ENCODE data around the gene ANKS1A.
"Not testable (repeated sequence)": the region's sequence is repeated elsewhere in the genome, so short reads cannot be mapped to it uniquely, and the experiment has no call there.

ANKS1A gene

DNA sequence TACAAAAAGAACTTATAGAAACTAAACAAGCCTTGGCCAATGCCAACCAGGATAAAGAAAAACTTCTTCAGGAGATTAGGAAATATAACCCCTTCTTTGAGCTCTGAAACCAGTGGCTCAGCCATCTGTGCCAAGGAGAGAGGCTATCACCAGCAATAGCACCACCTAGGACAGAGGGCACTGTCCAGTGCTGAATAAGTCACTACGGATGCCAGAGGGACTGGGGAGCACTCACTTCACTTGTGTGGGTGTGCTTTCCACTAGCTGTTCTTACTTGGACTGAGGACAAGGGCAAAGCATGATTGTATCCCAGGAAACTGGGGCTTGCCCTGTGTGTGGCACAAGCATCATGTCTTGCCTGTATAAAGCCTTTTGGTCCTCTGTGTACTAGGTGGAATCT is 16.7 kb upstream of the ANKS1A start:
- H3K4me1 Mint-ChIP-seq, result no peaks in the 10 kb centered on the region
- no peak for DNase-seq
- no peak overlapping the region for H3K4me3 Mint-ChIP-seq
- H3K27ac Mint-ChIP-seq, result peak overlapping the region in 1 of 2 donors; percentile 20
- H3K27me3 Mint-ChIP-seq, result no peaks in the 10 kb centered on the region
- no peak for ATAC-seq
- H3K9me3 Mint-ChIP-seq, result no peaks in the 10 kb centered on the region

DNA sequence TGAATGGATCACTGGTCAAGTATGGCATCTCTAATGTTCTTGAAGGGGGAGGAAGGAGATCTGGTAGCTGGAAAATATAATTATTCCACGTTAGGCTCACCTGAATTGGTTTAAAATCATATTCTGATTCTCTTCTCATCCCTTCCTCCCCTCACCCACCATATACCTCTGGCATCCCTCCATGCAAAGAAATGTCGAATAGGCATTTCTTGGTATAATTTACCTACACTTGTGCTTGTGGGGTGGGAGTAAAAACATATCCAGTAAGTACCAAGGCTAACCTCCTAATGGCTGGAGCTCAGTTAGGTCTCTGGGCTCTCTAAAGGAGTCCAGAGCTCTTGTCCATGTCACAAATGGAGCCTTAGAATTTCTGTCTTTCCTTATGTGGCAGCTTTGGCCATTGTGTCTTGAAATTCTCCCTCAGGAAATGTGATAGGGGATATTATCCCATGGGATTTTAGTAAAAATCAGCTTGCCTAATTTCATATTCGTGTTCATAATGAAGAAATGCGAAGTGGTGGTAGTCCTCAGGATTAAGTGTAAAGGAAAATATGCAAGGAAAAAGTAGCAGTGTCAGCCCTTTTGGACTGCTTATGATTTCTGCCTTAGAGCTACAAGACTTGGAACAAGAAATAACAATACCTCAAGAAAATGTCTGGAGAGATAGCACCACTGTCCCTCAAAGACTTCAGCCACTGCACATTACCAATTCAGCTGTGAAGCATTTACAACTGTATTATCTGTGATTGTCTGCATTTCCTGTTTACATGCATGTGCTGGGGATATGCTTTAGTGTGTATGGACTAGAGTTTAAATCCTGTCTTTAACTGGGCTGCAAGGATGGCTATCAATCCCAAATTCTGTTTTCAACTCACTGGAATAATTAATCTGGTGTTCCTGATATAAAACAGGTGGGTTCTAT is 13.5 kb upstream of the ANKS1A start:
- H3K27me3 Mint-ChIP-seq, result no peaks in the 10 kb centered on the region
- ATAC-seq (no peak), DNase-seq (no peak)
- H3K4me3 Mint-ChIP-seq, result no peak overlapping the region
- H3K4me1 Mint-ChIP-seq, result no peaks in the 10 kb centered on the region
- H3K9me3 Mint-ChIP-seq, result no peaks in the 10 kb centered on the region
- H3K27ac Mint-ChIP-seq, result no peak overlapping the region

DNA sequence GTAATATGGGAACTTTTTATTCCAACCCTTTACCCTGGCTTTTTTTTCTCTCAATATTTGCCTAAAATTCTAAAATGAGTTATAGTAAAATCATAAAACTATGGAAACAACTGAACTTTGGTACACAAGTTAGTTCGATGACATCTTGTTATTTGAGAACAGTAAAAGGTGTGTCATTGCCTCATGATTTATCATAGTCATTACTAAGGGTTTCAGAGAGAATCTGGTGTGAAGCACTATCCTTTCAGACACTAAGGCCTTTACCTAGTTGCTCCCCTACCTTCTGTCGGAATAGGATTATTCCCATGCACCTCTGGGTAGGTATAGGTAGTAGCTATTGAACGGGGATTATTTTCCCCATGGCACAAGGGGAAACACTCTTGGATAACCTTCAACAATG is 12.6 kb upstream of the ANKS1A start:
- ATAC-seq (no peak), DNase-seq (no peak)
- H3K9me3 Mint-ChIP-seq, result no peaks in the 10 kb centered on the region
- no peaks in the 10 kb centered on the region for H3K4me1 Mint-ChIP-seq
- no peak overlapping the region for H3K27ac Mint-ChIP-seq
- no peak overlapping the region for H3K4me3 Mint-ChIP-seq
- no peaks in the 10 kb centered on the region for H3K27me3 Mint-ChIP-seq

DNA sequence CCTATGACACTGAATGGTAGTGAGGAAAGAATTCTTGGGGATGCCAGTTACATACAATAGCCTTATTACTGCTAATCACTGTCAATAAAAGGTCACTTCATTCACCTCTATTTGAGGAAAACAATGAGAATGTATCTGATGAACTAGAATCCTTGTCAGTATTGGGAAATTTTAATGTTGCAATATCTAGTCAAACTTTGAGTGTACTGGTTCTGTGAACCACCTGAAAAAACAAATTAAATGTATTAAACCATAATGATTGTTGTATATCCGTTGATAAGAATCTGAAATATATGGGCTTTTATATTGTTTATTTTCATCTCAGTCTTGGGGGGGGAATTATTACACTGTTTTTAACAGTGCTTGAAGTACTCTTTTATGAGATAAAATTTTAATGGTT is 11.8 kb upstream of the ANKS1A start:
- Mint-ChIP-seq H3K27ac (no peak overlapping the region), H3K27me3 (no peaks in the 10 kb centered on the region), H3K9me3 (no peaks in the 10 kb centered on the region), H3K4me1 (no peaks in the 10 kb centered on the region), H3K4me3 (no peak overlapping the region)
- DNase-seq, result no peak
- ATAC-seq, result no peak

DNA sequence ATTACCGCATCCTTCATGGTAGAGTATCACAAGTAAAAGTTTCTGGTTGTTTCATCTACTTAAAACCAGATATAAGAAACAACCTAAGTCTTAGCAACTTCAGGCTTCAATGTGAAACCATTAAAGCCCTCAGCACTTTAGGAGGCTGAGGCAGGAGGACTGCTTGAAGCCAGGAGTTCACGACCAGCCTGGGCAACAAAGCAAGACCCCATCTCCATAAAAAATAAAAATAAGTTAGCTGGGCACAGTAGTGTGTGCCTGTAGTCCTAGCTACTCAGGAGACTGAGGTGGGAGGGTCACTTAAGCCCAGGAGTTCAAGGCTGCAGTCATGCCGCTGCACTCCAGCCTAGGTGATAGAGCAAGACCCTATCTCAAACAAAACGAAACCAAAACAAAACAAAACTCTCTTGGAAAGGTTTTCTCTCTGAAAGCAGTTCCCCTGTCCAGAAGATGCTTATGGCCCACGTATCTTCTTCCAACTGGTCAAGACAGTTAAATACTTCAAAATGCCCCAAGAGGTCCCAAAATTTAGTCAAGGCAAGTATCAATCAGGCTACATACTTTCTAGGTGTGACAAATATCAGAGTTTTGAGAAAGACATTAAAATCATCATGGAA is 11.1 kb upstream of the ANKS1A start:
- Mint-ChIP-seq H3K4me1 (peaks cover 2% of the 10 kb centered on the region), H3K27ac (peak overlapping the region in 1 of 2 donors; percentile 34), H3K4me3 (no peak overlapping the region), H3K27me3 (no peaks in the 10 kb centered on the region), H3K9me3 (no peaks in the 10 kb centered on the region)
- ATAC-seq, result no peak
- DNase-seq, result no peak

DNA sequence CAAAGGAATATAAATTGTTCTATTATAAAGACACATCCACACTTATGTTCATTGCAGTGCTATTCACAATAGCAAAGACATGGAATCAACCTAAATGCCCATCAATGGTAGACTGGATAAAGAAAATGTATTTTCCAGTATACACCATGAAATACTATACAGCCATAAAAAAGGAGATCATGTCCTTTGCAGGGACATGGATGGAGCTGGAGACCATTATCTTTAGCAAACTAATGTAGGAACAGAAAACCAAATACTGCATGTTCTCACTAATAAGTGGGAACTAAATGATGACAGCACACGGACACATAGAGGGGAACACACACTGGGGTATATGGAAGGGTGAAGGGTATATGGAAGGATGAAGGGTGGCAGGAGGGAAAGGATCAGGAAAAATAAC is 5.0 kb upstream of the ANKS1A start:
- peak overlapping the region in 1 of 2 donors; percentile 85 for H3K27ac Mint-ChIP-seq
- ATAC-seq, H3K9me3 Mint-ChIP-seq, H3K27me3 Mint-ChIP-seq, H3K4me3 Mint-ChIP-seq, DNase-seq: not testable (repeated sequence)
- peaks cover 39% of the 10 kb centered on the region for H3K4me1 Mint-ChIP-seq

DNA sequence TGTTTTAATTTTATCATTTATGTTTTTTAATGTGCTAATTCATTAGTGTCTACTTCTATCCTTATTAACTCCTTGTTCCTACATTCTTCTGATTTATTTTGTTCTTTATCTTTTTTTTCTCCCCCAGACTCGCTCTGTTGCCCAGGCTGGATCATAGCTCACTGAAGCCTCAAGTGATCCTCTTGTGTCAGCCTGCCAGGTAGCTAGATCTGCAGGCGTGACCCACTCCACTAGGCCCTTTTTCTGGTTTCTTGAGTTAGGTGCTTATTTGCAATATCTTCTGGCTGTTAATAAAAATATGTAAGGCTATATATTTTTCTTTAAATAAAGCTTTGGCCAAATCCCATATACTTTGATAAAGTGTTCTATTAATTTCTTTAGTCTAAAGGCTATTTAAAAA is 4.1 kb upstream of the ANKS1A start:
- no peaks in the 10 kb centered on the region for H3K27me3 Mint-ChIP-seq
- H3K9me3 Mint-ChIP-seq, result no peaks in the 10 kb centered on the region
- DNase-seq, result no peak
- H3K4me1 Mint-ChIP-seq, result peaks cover 40% of the 10 kb centered on the region
- peak overlapping the region in 1 of 2 donors; percentile 82 for H3K27ac Mint-ChIP-seq
- ATAC-seq, result no peak
- H3K4me3 Mint-ChIP-seq, result no peak overlapping the region

DNA sequence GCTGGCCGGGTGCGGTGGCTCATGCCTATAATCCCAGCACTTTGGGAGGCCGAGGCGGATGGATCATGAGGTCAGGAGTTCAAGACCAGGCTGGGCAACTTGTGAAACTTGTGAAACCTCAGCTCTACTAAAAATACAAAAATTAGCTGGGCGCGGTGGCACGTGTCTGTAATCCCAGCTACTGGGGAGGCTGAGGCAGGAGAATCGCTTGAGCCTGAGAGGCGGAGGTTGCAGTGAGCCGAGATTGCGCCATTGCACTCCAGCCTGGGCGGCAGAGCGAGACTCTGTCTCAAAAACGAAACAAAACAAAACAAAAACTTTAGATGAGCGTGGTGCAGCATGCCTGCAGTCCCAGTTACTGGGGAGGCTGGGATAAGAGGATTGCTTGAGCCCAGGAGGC is 3.2 kb upstream of the ANKS1A start:
- not testable (repeated sequence) for H3K9me3 Mint-ChIP-seq, DNase-seq, ATAC-seq, H3K27me3 Mint-ChIP-seq
- Mint-ChIP-seq H3K4me3 (peak overlapping the region; percentile 9 to 100), H3K27ac (peak overlapping the region in 1 of 2 donors; percentile 82), H3K4me1 (peaks cover 48% of the 10 kb centered on the region)

DNA sequence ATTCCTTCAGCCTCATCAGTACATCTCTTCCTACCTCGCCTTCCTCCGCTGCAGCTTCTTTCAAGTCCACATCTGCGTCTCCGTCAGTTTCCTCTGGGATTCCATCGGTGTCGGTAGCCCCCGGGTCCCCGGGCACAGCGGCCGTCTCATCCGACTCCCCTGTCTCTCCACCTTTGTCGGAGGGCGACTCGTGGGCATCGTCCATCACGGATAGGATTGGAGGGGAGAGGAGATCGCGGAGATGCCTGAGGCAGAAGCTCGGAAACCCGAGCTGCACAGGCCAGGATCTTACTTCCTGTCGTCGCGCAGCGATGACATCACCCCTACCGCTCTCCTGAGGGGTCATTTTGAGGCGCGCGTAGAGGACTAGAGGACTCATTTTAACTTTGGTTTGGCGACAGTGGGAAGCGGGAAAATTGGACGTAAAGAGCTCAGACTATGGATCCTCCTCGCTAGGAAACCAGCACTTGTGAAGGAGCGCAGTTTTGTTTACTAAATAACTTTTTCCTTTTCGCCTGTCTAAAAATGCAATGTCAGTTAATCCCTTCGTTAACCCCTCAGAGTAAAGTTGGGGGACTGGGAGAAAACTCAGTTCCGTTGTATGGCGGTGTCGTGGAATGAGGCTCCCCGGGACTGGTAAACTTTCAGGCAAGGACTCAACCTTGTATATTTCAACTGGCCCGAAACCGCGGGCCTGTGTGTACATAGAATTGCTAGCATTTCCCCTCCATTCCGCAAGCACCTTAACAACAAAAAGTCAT is 1.1 kb upstream of the ANKS1A start, which contains the start of gene TAF11:
Gene TAF11, minus strand, starts transcription at position 290 of the 761 bp plus-strand sequence. Its CDS starts 85 bp downstream, at position 205.
- peak; percentile 80 to 88 for DNase-seq
- Mint-ChIP-seq H3K4me3 (peak within 1 kb of the TSS; percentile 100), H3K27me3 (no peaks in the 10 kb centered on the region), H3K27ac (peak within 1 kb of the TSS; percentile 98 to 99), H3K4me1 (peaks cover 52% of the 10 kb centered on the region), H3K9me3 (no peaks in the 10 kb centered on the region)
- peak; percentile 91 for ATAC-seq

DNA sequence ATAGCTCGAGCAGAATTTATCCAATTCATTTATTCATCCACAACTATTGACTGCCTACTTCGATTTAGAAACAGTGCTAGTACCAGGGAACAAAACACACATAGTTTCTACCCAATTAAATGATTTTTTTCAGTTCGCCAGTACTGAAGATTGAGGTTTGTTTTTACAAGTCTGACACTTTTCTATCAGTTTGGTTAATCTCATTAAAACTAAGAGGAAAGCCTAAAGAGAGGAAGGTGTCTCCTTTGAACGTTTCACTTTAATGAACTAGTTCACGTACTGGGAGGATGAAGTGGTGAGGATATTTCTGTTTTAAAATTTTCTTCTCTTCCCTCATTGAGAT is 570 bp upstream of the ANKS1A start:
- H3K27ac Mint-ChIP-seq, result peak overlapping the region; percentile 98 to 99
- H3K27me3 Mint-ChIP-seq, result no peaks in the 10 kb centered on the region
- ATAC-seq (no peak), DNase-seq (no peak)
- H3K4me1 Mint-ChIP-seq, result peaks cover 47% of the 10 kb centered on the region
- no peaks in the 10 kb centered on the region for H3K9me3 Mint-ChIP-seq
- H3K4me3 Mint-ChIP-seq, result peak overlapping the region; percentile 100

DNA sequence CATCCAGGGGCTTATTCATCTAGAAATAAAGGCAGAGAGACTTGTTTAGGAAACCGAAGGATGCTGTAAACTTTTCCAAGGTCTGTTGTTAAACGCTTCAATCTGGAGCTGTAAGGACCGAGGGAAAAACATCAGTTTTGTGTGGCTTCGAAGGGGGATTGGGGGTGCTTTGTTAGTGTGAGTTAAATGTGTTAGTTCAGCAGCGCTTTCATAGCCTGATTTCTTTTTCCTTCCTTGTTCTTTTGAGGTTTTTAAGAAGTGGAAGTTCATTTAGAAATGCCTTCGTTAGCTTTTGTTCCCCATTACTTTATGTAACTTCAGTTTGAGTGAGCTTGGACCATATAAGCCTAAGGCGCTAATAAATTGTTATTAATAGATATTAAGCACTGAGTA is 1.5 kb downstream of the ANKS1A start:
- H3K9me3 Mint-ChIP-seq, result no peaks in the 10 kb centered on the region
- peak overlapping the region; percentile 100 for H3K4me3 Mint-ChIP-seq
- ATAC-seq (no peak), DNase-seq (no peak)
- no peak overlapping the region for H3K27ac Mint-ChIP-seq
- peaks cover 41% of the 10 kb centered on the region for H3K4me1 Mint-ChIP-seq
- no peaks in the 10 kb centered on the region for H3K27me3 Mint-ChIP-seq

DNA sequence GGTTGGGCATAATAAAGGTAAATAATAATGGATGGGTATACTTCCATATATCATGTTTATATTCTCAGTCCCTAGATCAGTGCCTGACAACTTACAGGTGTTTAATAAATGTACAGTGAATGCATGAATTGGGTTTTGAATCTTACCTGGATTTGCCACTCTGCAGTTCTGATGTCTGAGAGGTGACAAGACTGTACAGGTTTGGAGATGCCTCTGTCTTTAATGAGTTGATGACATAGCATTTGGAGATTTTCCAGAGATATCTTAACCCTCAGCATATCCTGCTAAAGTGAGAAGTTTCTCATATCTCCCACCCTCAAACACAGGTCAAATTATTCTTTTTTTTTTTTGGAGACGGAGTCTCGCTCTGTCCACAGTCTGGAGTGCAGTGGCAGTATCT is 2.2 kb downstream of the ANKS1A start:
- no peak for DNase-seq
- no peak for ATAC-seq
- no peak overlapping the region for H3K27ac Mint-ChIP-seq
- no peaks in the 10 kb centered on the region for H3K9me3 Mint-ChIP-seq
- peaks cover 34% of the 10 kb centered on the region for H3K4me1 Mint-ChIP-seq
- H3K27me3 Mint-ChIP-seq, result no peaks in the 10 kb centered on the region
- no peak overlapping the region for H3K4me3 Mint-ChIP-seq

DNA sequence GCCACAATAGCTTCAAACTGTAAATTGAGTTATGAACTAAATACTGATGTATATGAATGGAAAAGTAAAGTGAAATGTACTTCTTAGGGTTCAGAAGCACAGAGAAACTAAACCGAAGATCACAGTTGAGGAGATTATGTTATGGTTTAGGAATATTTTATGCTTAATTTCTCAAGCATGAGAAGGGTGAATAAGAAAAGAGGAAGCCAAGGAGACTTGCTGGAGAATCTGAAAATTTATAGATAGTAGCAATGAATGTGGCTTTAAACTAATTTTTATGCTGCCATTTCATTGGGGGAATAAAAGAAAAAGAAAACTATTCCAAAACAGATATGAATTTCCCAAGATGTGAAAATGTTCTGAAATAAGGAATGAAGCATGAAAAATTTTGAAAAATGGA is 5.6 kb downstream of the ANKS1A start:
- no peaks in the 10 kb centered on the region for H3K27me3 Mint-ChIP-seq
- H3K4me1 Mint-ChIP-seq, result peaks cover 22% of the 10 kb centered on the region
- no peak overlapping the region for H3K27ac Mint-ChIP-seq
- H3K9me3 Mint-ChIP-seq, result no peaks in the 10 kb centered on the region
- no peak overlapping the region for H3K4me3 Mint-ChIP-seq
- ATAC-seq (no peak), DNase-seq (no peak)

DNA sequence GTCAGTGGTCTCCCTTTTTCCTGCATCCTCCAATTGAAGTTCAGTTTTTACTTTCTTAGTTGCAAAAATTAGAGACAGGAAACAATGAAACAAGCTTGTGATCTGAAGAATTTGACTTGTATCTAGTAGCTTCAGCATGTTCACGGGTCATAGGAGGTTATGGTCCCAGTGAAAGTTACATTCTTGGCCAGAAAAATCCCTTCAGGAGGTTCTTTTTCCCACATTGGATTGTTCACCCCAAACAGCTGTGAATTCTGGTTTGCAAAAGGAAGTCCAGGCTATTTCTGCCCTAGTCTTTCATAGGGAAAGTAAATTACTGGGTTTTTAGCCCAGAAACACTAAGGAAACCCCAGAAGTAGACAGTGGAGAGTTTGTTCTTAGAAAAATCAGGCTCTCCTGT is 8.1 kb downstream of the ANKS1A start:
- Mint-ChIP-seq H3K27ac (no peak overlapping the region), H3K4me3 (no peak overlapping the region)
- no peak for ATAC-seq

DNA sequence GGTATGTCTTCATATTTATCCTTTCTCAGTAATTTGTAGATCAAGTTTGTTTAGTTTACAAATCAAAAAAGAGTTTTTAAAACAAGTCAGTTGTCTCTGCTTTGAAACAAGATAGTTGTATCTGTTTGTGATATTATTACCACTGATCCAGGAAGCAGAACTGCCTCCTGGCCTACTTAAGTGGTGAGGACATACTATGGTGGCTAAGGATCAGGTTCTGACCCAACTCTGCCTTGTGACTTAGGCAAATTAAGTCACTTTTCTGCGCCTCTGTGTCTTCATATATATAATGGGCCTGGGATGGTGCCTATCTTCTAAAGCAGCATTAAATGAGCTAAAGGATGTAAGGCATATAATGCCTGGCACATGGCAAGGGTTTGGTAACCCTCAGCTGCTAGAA is 8.7 kb downstream of the ANKS1A start:
- ATAC-seq (no peak), DNase-seq (no peak)
- Mint-ChIP-seq H3K9me3 (no peaks in the 10 kb centered on the region), H3K27ac (no peak overlapping the region), H3K4me3 (no peak overlapping the region), H3K27me3 (no peaks in the 10 kb centered on the region), H3K4me1 (peaks cover 21% of the 10 kb centered on the region)

More for the DNA sequence above, 8.1 kb downstream of the ANKS1A start:
- no peak for DNase-seq
- H3K27me3 Mint-ChIP-seq, result no peaks in the 10 kb centered on the region
- H3K4me1 Mint-ChIP-seq, result peaks cover 21% of the 10 kb centered on the region
- no peaks in the 10 kb centered on the region for H3K9me3 Mint-ChIP-seq

DNA sequence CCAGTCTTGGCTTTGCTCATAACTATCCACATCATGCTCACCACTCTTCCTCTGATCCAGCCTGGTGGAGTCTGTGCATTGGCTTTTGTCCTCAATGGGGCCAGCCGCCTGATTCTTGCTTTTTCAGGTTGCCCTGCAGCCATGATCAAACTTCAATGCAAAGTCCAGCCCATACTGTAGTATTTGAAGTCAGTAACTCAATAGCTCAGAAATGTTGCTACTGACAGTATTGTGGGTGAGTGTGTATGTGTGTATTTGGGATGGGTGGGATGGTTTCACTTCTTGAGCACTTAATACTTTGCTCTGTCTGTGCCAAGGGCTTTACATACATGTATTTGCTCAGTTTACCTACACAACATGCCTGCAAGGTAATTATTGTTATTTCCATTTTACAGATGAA is 10.7 kb downstream of the ANKS1A start:
- H3K4me1 Mint-ChIP-seq, result peaks cover 20% of the 10 kb centered on the region
- DNase-seq, H3K27me3 Mint-ChIP-seq, H3K9me3 Mint-ChIP-seq, H3K4me3 Mint-ChIP-seq, H3K27ac Mint-ChIP-seq, ATAC-seq: not testable (repeated sequence)
